Activated naive CD8-positive, alpha-beta T cell treated with anti-CD3 and anti-CD28 coated beads, Interleukin-2, amount 50 U/mL, for 16 hours (primary cell): ENCODE data around the gene CRIP2.

Source experiments
- DNase-seq: peaks from one replicate; pipeline ENCODE4 v3.0.0-alpha.2; 2020; ENCODE audit warnings: low read depth, low spot score

CRIP2 gene

GRCh38 chr14:105474483-105475268 is at the start of gene CRIP2:
CRIP2 (plus strand) TSS chr14:105474821; CDS start chr14:105474863, 42 bp downstream.
- DNase-seq, result no peak

- DNase-seq, result no peak
Observed at GRCh38 chr14:105424861-105425260, 49.8 kb upstream of the CRIP2 start.

GRCh38 chr14:105425823-105426247 is 48.8 kb upstream of the CRIP2 start:
- DNase-seq, result no peak

- no peak for DNase-seq
Observed at GRCh38 chr14:105426416-105427130, 48.0 kb upstream of the CRIP2 start.

- DNase-seq, result no peak
Observed at GRCh38 chr14:105427412-105427811, 47.2 kb upstream of the CRIP2 start.

- DNase-seq, result no peak
Observed at GRCh38 chr14:105427936-105428485, 46.6 kb upstream of the CRIP2 start.

GRCh38 chr14:105430042-105430441 is 44.6 kb upstream of the CRIP2 start:
- DNase-seq, result no peak

GRCh38 chr14:105430565-105430964 is 44.1 kb upstream of the CRIP2 start:
- DNase-seq, result no peak

- DNase-seq, result no peak
Observed at GRCh38 chr14:105431256-105431655, 43.4 kb upstream of the CRIP2 start.

- DNase-seq, result no peak
Observed at GRCh38 chr14:105432657-105433056, 42.0 kb upstream of the CRIP2 start.

GRCh38 chr14:105433161-105433605 is 41.4 kb upstream of the CRIP2 start:
- DNase-seq, result no peak

- DNase-seq, result no peak
Observed at GRCh38 chr14:105436402-105436801, 38.2 kb upstream of the CRIP2 start.

GRCh38 chr14:105436891-105437722 is 37.5 kb upstream of the CRIP2 start:
- DNase-seq, result no peak

- no peak for DNase-seq
Observed at GRCh38 chr14:105437723-105438500, 36.7 kb upstream of the CRIP2 start.

GRCh38 chr14:105439179-105439578 is 35.4 kb upstream of the CRIP2 start:
- DNase-seq, result no peak

GRCh38 chr14:105439710-105440553 is 34.7 kb upstream of the CRIP2 start:
- no peak for DNase-seq

GRCh38 chr14:105440554-105440900 is 34.1 kb upstream of the CRIP2 start:
- no peak for DNase-seq

- DNase-seq, result no peak
Observed at GRCh38 chr14:105440992-105441391, 33.6 kb upstream of the CRIP2 start.

- DNase-seq, result no peak
Observed at GRCh38 chr14:105442125-105442524, 32.5 kb upstream of the CRIP2 start.

- DNase-seq, result no peak
Observed at GRCh38 chr14:105442834-105443233, 31.8 kb upstream of the CRIP2 start.
